GM23248 (cell line): Measurements from ENCODE around the gene KRTAP12-2. TPM values are rescaled to one million over a fixed set of nuclear protein-coding genes. Genes with fewer than 3 reads are reported as not detected.
"Not testable (repeated sequence)": the region's sequence is repeated elsewhere in the genome, so short reads cannot be mapped to it uniquely, and the experiment has no call there.

ENCODE experiments used
- DNase-seq: peaks from one replicate; pipeline ENCODE4 v3.0.0-alpha.2; 2015
- H2AFZ ChIP-seq: fragments of 200-600 bp; sonication (generic); 2 replicates; pipeline ENCODE4 v1.6.1; 2016; ENCODE audit warnings: antibody characterized with exemption
- H3F3A ChIP-seq: fragments of 200-600 bp; sonication (generic); 2 replicates; pipeline ENCODE4 v1.6.1; 2016; ENCODE audit warnings: mild to moderate bottlenecking, antibody characterized with exemption, mixed run types; ENCODE audit not compliant: insufficient read depth
- H3K27ac ChIP-seq: fragments of 200-600 bp; sonication (generic); 2 replicates; pipeline ENCODE4 v1.5.1; 2016; ENCODE audit warnings: mild to moderate bottlenecking
- H3K27me3 ChIP-seq: fragments of 200-600 bp; sonication (generic); replicated peaks from 2 replicates; pipeline ENCODE4 v1.6.1; 2016; ENCODE audit warnings: mild to moderate bottlenecking; ENCODE audit not compliant: insufficient read depth
- H3K36me3 ChIP-seq: fragments of 200-600 bp; sonication (generic); 2 replicates; pipeline ENCODE4 v1.6.1; 2016; ENCODE audit warnings: low read depth, mild to moderate bottlenecking
- H3K4me1 ChIP-seq: fragments of 200-600 bp; sonication (generic); 2 replicates; pipeline ENCODE4 v1.6.1; 2016; ENCODE audit warnings: mild to moderate bottlenecking; ENCODE audit not compliant: insufficient read depth
- H3K4me2 ChIP-seq: fragments of 200-600 bp; sonication (generic); one replicate; pipeline ENCODE4 v1.6.1; 2016; ENCODE audit warnings: mild to moderate bottlenecking; ENCODE audit not compliant: unreplicated experiment
- H3K4me3 ChIP-seq: fragments of 200-600 bp; sonication (generic); 2 replicates; pipeline ENCODE4 v1.5.1; 2016; ENCODE audit warnings: mild to moderate bottlenecking
- H3K79me2 ChIP-seq: fragments of 200-600 bp; sonication (generic); 2 replicates; pipeline ENCODE4 v1.6.1; 2016; ENCODE audit warnings: mild to moderate bottlenecking; ENCODE audit not compliant: insufficient read depth
- H3K9ac ChIP-seq: fragments of 200-600 bp; sonication (generic); 2 replicates; pipeline ENCODE4 v1.6.1; 2016; ENCODE audit warnings: mild to moderate bottlenecking
- H3K9me2 ChIP-seq: fragments of 200-600 bp; sonication (generic); 2 replicates; pipeline ENCODE4 v1.6.1; 2016; ENCODE audit warnings: mixed run types, mild to moderate bottlenecking, moderate library complexity; ENCODE audit not compliant: insufficient read depth
- H3K9me3 ChIP-seq: fragments of 200-600 bp; sonication (generic); one replicate; pipeline ENCODE4 v1.6.1; 2017; ENCODE audit warnings: low read depth
- H4K20me1 ChIP-seq: fragments of 200-600 bp; sonication (generic); 2 replicates; pipeline ENCODE4 v1.6.0; 2016; ENCODE audit not compliant: insufficient read depth
- EZH2 ChIP-seq: fragments of 200-600 bp; sonication (generic); IDR thresholded peaks from 2 replicates; pipeline ENCODE4 v1.6.1; 2018; ENCODE audit warnings: antibody characterized with exemption, mild to moderate bottlenecking; ENCODE audit not compliant: insufficient read depth, poor library complexity, severe bottlenecking
- EZH2phosphoT487 ChIP-seq: fragments of 200-600 bp; sonication (generic); IDR thresholded peaks from 2 replicates; pipeline ENCODE4 v1.6.1; 2018; ENCODE audit warnings: antibody characterized with exemption, moderate library complexity, mild to moderate bottlenecking, low read depth; ENCODE audit not compliant: insufficient read depth
- WGBS, 2 experiments: methylation state at CpG; one replicate each; pipeline ENCODE4 v1.1.6; 2015 to 2017; ENCODE audit warnings: low lambda C conversion rate in 2 of 2, low coverage in 1 of 2; ENCODE audit errors: missing lambda C conversion rate in 2 of 2; 5-methylcytosine and 5-hydroxymethylcytosine counted together
- in situ Hi-C: fragments of 300-500 bp; cut with MboI; formaldehyde crosslinking; loops from 2 replicates; pipeline ENCODE4 v1.15.0; 2020
- polyA plus RNA-seq: library from polyadenylated mRNA; unstranded; fragments of >200 nt; fragmentation: Nextera tagmentation; extraction: Ambion mirVana; gene quantifications from 2 replicates; pipeline ENCODE4 v1.2.1, GENCODE V29; 2016
- total RNA-seq: library from RNA; depleted of rRNA; stranded (reverse); fragments of >200 nt; shearing (Covaris generic); gene quantifications from 2 replicates; pipeline ENCODE4 v1.2.3, GENCODE V29; 2014

Gene KRTAP12-2
- total and polyA plus RNA-seq, 2 experiments from 2014 or later: not detected

GRCh38 chr21:44699502-44700001 is 32.8 kb upstream of the KRTAP12-2 start:
- Histone ChIP-seq H3F3A (no peaks in the 10 kb centered on the region), H3K9me3 (no peaks in the 10 kb centered on the region), H3K4me2 (no peak overlapping the region), H3K36me3 (no peaks in the 10 kb centered on the region), H2AFZ (no peak overlapping the region), H3K27ac (no peak overlapping the region), H3K27me3 (peaks cover 77% of the 10 kb centered on the region), H3K4me3 (no peak overlapping the region), H4K20me1 (no peaks in the 10 kb centered on the region), H3K9ac (no peak overlapping the region), H3K9me2 (no peaks in the 10 kb centered on the region), H3K79me2 (no peaks in the 10 kb centered on the region), H3K4me1 (no peaks in the 10 kb centered on the region)
- in situ Hi-C loops: no loop called here
- no peak for DNase-seq
- TF ChIP-seq EZH2phosphoT487: no peak
- no peak for TF ChIP-seq EZH2
- 12 to 18% methylated on average over 16 to 17 of the region's 17 CpGs for WGBS, 2 experiments

GRCh38 chr21:44697811-44698734 is 31.3 kb upstream of the KRTAP12-2 start:
- Histone ChIP-seq H3K9me3 (no peaks in the 10 kb centered on the region), H4K20me1 (no peaks in the 10 kb centered on the region), H3K79me2 (no peaks in the 10 kb centered on the region), H3K4me2 (no peak overlapping the region), H3K27ac (no peak overlapping the region), H2AFZ (no peak overlapping the region), H3K9ac (no peak overlapping the region), H3F3A (no peaks in the 10 kb centered on the region), H3K4me1 (no peaks in the 10 kb centered on the region), H3K36me3 (no peaks in the 10 kb centered on the region), H3K9me2 (no peaks in the 10 kb centered on the region), H3K27me3 (peaks cover 63% of the 10 kb centered on the region), H3K4me3 (no peak overlapping the region)
- no peak for DNase-seq
- in situ Hi-C loops: no loop called here
- 20 to 23% methylated on average over 24 to 35 of the region's 35 CpGs for WGBS, 2 experiments
- TF ChIP-seq EZH2 (no peak), EZH2phosphoT487 (no peak)

- H3K4me3 ChIP-seq, H3K4me1 ChIP-seq, H3K4me2 ChIP-seq, H3K9me3 ChIP-seq, H4K20me1 ChIP-seq, H2AFZ ChIP-seq, H3K27ac ChIP-seq, H3K36me3 ChIP-seq, H3K79me2 ChIP-seq, H3K9me2 ChIP-seq, in situ Hi-C loops, H3F3A ChIP-seq, H3K9ac ChIP-seq, DNase-seq: not testable (repeated sequence)
- peaks cover 55% of the 10 kb centered on the region for H3K27me3 ChIP-seq
- 13 to 16% methylated on average over 12 to 21 of the region's 21 CpGs for WGBS, 2 experiments
Measured at GRCh38 chr21:44697172-44697810, 30.6 kb upstream of the KRTAP12-2 start, which contains the start of gene KRTAP10-12. KRTAP10-12 (plus strand) TSS chr21:44697172; CDS start chr21:44697202, 30 bp downstream.

- in situ Hi-C loops: no loop called here
- 42 to 48% methylated on average over 7 to 10 of the region's 10 CpGs for WGBS, 2 experiments
- H3K9ac ChIP-seq: no peak overlapping the region
Measured at GRCh38 chr21:44696572-44696971, 29.8 kb upstream of the KRTAP12-2 start.

More at GRCh38 chr21:44696572-44696971, 29.8 kb upstream of the KRTAP12-2 start:
- Histone ChIP-seq H3K9me2 (no peaks in the 10 kb centered on the region), H4K20me1 (no peaks in the 10 kb centered on the region), H3K4me1 (no peaks in the 10 kb centered on the region), H3K27me3 (peaks cover 54% of the 10 kb centered on the region), H3K4me2 (no peak overlapping the region), H3K4me3 (no peak overlapping the region), H3K9me3 (no peaks in the 10 kb centered on the region), H2AFZ (no peak overlapping the region), H3K36me3 (no peaks in the 10 kb centered on the region), H3K27ac (no peak overlapping the region), H3F3A (no peaks in the 10 kb centered on the region), H3K79me2 (no peaks in the 10 kb centered on the region)
- no peak for DNase-seq
- TF ChIP-seq EZH2phosphoT487 (no peak), EZH2 (no peak)
